Suppressor macrophage treated with lipopolysaccharide for 4 hours (primary cell): ENCODE results near the gene MS4A10.

ENCODE experiments used
- DNase-seq: peaks from one replicate; pipeline ENCODE4 v3.0.0-alpha.2; 2020

The MS4A10 gene

GRCh38 chr11:60830478-60831142 lies 45.5 kb downstream of the MS4A10 start:
- DNase-seq: no peak

- peak; percentile 87 for DNase-seq
These were observed 46.0 kb downstream of the MS4A10 start for GRCh38 chr11:60831143-60831500.

DNA sequence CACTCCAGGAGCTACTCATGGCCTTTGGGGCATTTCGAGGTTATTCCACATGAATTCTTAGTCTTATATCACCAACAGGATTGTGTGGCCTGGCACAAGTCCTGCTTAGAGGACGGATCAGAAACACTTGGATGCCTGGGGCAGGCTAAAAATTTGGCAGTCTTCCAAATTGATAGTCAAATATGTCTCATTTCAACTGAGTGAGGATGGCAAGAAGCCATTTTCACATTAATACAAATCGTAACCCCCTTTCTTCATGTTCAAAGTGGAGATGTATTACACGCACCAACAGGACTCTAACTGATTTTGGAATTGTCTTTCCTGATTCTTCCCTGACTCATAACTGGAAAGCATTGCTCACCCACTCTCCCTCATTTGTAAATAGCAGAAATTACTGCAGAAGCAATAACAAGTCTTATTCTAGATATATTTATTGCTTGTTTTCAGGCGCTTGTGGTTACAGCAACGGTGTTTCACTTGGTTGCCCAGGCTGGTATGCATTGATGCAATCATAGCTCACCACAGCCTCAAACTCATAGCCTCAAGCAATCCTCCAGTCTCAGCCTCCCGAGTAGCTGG lies 46.5 kb downstream of the MS4A10 start:
- no peak for DNase-seq

DNA sequence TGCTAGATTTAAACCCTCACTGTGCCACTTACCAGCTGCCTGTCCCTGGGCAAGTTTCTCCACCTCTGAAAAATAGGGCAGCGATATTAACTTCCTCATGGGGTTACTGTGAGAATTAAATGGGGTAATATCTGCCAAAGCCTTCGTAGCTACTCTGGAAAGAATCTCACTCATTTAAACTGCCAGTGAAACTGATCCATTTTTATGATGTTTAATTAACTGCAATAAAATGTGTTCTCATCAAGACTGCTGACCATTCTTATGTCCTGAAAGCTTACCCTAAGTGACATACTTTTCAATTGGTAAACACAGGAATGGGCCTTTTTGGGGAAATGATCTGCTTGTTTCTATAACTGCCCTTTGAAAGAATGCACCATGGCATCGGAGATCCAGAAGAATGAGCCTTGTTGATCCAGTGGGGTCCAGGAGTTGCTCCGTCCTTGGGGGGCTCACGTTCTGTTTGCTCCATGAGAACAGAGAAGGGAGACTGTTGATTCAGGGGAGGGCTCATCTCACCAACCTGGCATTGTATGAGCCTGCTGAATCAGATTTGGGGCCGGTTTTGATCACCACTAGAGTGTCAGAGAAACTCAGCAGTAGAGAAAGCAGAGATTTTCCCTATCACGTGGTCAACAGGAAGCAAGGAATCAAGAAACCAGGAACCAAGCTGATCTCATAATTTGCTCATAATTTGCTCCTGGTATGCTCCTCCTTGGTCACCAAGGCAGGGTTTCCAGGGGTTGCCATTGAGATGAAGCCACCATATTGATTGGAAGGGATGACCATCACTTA lies 49.8 kb downstream of the MS4A10 start:
- no peak for DNase-seq

DNA sequence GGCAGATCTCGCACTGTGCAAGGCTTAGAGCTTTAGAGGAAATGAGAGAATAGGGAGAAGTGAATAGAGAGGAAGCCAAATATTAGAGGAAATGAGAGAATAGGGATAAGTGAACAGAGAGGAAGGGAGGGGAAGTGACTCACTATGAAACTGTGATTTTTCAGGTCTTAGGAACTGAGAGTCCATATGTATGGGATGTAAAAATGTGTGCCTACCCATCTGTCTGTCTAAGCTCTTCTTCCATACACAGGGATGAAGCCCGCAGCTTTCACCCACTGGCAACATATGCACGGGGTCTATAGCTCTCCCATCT lies 50.4 kb downstream of the MS4A10 start:
- DNase-seq: peak; percentile 77

DNA sequence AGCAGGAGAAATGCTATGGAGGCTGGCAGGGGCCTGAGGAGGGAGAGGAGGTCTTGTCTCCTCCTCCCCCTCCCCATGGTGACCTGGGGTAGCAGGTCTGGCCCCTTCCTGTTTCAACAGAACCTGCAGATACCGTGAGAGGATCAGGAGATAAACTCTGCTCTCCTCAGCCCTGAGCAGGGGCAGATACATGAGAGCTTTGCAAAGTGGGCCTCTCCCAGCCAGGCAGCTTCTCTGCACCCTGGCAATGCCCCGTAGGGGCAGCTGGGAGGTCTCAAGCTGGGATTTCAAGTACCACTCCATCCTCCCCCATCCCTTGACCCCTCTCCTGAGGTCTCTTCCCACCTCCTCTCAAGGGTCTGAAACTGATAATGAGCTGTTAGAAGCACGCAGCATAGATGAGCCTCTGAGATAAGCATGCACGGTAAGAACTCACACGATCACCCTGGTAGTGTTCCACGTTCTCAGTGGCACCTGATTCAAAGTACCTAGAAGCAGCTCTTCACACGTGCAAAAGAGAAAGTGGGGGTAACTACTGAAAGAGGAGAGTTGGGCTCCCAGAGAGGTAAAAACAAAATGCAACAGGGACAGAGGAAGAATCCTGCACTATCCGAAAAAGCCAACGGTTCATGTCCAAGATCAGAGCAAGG lies 51.9 kb downstream of the MS4A10 start:
- DNase-seq: no peak

DNA sequence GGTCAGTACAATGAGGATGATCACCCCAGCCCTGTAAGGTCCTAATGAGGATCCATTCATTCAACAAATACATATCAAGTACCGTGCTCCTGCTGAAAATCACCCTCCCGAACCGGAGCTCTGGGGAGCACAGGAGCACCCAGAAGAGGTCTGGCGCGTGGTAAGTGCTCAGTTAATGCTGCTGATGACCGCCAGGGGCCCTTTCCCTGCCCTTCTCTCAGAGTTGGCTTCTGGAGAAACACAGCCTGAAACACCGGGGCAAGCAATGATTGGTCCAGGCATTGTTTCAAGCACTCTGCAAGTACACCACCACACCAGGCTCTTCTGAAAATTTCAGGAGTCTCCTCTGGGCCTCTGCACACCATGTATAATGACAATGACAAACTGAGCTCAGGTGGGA lies 53.0 kb downstream of the MS4A10 start:
- no peak for DNase-seq

GRCh38 chr11:60840470-60841430 lies 55.6 kb downstream of the MS4A10 start:
- no peak for DNase-seq

GRCh38 chr11:60841797-60842667 lies 56.9 kb downstream of the MS4A10 start, which contains the start of gene CCDC86:
Gene CCDC86, plus strand, starts transcription at chr11:60842113. Its CDS starts 12 bp downstream, at chr11:60842125.
- peak; percentile 97 for DNase-seq

DNA sequence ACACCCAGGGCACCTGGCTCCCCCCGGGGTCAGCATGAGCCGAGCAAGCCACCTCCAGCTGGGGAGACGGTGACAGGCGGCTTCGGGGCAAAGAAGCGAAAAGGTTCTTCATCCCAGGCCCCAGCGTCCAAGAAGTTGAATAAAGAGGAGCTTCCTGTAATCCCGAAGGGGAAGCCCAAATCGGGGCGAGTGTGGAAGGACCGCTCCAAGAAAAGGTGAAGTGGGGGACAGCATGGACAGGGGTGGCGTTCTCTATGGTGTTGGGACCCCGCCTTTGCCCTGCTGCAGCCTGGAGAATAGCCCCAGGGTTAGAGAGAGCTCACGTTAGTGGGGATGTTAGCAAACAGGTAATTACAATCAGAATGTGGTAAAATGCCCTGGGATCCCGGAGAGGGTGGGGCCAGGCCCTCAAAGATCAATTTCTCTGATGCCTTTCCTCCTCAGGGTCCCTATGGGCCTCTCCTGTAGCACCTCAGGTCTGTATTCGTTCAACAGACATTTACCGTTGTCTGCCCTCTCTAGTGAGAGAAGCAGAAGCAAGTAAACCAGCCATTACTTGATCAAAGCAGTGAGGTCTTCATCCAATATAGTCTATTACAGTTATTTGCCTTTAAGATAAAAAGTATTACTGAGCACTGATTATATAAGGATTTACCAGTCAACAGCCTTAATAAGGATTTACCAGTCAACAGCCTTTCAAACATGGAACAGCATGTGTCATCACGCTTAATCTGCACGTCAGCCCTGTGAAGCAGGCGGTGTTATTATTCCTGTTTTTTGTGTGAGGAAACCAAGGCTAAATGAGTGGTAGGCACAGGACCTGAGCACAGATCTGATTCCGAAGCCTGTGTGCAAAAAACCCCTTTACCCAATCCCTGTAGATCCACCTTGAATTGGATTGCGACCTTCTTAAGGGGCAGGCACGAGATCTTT lies 57.8 kb downstream of the MS4A10 start:
- peak; percentile 20 for DNase-seq

DNA sequence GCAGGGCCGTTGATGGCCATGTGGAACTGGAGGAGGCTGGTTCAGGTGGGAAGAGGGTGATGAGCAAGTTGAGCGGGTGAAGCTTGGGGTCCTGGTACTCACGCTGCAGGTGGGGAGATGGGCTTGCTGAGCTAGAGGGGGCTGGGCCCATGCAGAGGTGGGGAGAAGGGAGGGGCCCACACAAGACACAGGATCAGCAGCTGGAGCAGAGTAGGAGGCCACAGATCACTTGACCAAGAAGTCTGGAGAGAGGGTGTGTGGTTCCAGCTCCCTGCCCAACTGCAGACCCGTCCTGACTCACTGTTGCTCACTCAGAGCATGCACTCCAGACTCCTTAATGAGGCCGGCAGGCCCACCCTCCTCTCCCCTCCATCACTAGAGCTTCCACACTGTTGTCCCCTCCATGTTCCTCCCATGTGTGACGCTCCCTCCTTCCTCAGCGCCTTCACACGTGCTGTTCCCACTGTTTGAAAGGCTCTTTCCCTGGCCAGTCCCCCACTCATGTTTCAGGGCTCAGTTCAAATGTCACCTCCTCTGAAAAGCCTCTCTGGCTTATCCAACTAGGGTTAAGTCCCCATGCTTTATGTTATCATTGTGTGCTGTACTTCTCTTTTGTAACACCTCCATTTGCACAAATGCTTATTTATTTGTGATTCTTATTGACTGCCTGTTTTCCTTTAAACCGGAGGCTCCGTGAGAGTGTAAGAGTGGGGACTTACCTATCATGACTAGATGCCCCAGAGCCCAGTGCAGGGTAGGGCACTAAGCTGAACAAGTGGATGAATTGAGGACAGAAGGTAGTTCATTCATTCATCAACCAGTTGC lies 59.1 kb downstream of the MS4A10 start:
- no peak for DNase-seq

DNA sequence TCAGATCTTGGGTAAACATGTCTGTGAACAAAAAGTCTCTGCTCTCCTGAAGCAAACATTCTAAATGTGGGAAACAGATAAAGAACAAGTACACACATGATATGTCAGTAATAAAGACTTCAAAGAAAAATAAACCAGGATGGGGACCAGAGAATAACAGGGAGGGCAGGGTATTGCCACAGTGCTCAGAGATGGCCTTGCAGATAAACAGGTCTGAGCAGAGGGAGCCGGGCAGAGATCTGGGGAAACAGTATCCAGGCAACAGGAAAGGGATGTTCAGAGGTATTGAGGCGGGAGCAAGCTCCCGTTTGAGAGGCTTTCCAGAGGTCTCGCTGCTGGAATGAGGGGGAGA lies 59.7 kb downstream of the MS4A10 start:
- DNase-seq: no peak

GRCh38 chr11:60845338-60845737 lies 60.2 kb downstream of the MS4A10 start:
- DNase-seq: no peak

DNA sequence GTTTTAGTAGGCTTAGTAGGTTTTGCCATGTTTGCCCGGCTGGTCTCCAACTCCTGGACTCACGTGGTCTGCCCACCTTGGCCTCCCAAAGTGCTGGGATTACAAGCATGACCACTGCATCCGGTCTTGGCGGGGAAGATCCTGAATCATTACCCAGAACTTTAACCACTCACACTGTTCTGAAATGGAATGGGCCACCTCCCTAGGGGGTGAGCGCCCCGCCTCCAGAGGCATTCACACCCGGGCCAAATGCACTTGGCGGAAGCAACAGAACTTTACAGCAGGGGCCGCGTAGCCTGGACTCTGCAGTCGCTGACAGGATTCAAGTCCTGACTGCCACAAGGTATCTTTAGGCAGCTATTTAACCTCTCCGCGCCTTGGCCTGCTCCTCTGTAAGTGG lies 62.1 kb downstream of the MS4A10 start:
- no peak for DNase-seq

- DNase-seq: no peak
These were observed 62.8 kb downstream of the MS4A10 start for GRCh38 chr11:60847896-60848295.

- no peak for DNase-seq
These were observed 63.6 kb downstream of the MS4A10 start for GRCh38 chr11:60848714-60849151.

- no peak for DNase-seq
These were observed 64.7 kb downstream of the MS4A10 start for GRCh38 chr11:60849641-60850520.
